SK-N-SH (cell line): Measurements from ENCODE around the gene MTA2. TPM values are rescaled to one million over a fixed set of nuclear protein-coding genes. Genes with fewer than 3 reads are reported as not detected.

Experiments used
- CTCF ChIA-PET: fragments of 300-600, 350-600 bp; formaldehyde crosslinking; extraction: SDS; loops from one replicate; lab custom pipeline; 2021; lab: Yijun Ruan, JAX
- POLR2A ChIA-PET: fragments of 350-600 bp; sonication (Branson Sonifier 250); formaldehyde crosslinking; extraction: SDS; loops from one replicate; lab custom pipeline; 2020; ENCODE audit warnings: antibody characterized with exemption, inconsistent platforms; lab: Yijun Ruan, JAX
- DNase-seq: peaks from one replicate; pipeline ENCODE4 v3.0.0; 2012
- H2AFZ ChIP-seq: fragments of 200-600 bp; sonication (generic); 2 replicates; pipeline ENCODE4 v1.8.1; 2016; ENCODE audit warnings: antibody characterized with exemption, mild to moderate bottlenecking, low read depth
- H3F3A ChIP-seq: fragments of 200-600 bp; sonication (generic); replicated peaks from 2 replicates; pipeline ENCODE3; 2016; ENCODE audit warnings: antibody characterized with exemption, mild to moderate bottlenecking; ENCODE audit not compliant: insufficient read depth
- H3K27ac ChIP-seq, 2 experiments: fragments of 200-500 bp in 1 of 2; fragments of 200-600 bp in 1 of 2; sonication (Bioruptor generic) in 1 of 2; sonication (generic), shearing (Covaris generic) in 1 of 2; 2 replicates each; pipeline versions ENCODE4 v1.5.1 to v1.6.1; 2014 to 2016; ENCODE audit warnings: low read depth in 2 of 2, inconsistent platforms in 1 of 2, low read length in 1 of 2, mild to moderate bottlenecking in 1 of 2, mixed read lengths in 1 of 2
- H3K27me3 ChIP-seq: fragments of 200-600 bp; sonication (generic), shearing (Covaris generic); 2 replicates; pipeline ENCODE4 v1.6.1; 2016; ENCODE audit warnings: mixed run types; ENCODE audit not compliant: insufficient read depth
- H3K36me3 ChIP-seq, 2 experiments: fragments of 200-500 bp in 1 of 2; fragments of 200-600 bp in 1 of 2; sonication (Bioruptor generic) in 1 of 2; sonication (generic) in 1 of 2; replicated peaks in 1 of 2; 2 replicates each; pipeline versions ENCODE3 to v1.5.1; 2014 to 2016; ENCODE audit warnings: low read length in 1 of 2, mild to moderate bottlenecking in 1 of 2; ENCODE audit not compliant: insufficient read depth in 2 of 2, control insufficient read depth in 1 of 2
- H3K4me1 ChIP-seq, 2 experiments: fragments of 200-500 bp in 1 of 2; fragments of 200-600 bp in 1 of 2; sonication (Bioruptor generic) in 1 of 2; sonication (generic), shearing (Covaris generic) in 1 of 2; 2 replicates each; pipeline versions ENCODE4 v1.5.1 to v1.6.1; 2014 to 2016; ENCODE audit warnings: low read depth in 1 of 2, low read length in 1 of 2, mixed run types in 1 of 2; ENCODE audit not compliant: insufficient read depth in 2 of 2, control insufficient read depth in 1 of 2
- H3K4me2 ChIP-seq: fragments of 200-600 bp; sonication (generic), shearing (Covaris generic); 2 replicates; pipeline ENCODE4 v1.6.1; 2017; ENCODE audit warnings: mixed run types
- H3K4me3 ChIP-seq, 2 experiments: fragments of 200-500 bp in 1 of 2; fragments of 200-600 bp in 1 of 2; sonication (Bioruptor generic) in 1 of 2; sonication (generic), shearing (Covaris generic) in 1 of 2; 2 replicates each; pipeline versions ENCODE4 v1.5.1 to v1.8.1; 2014 to 2016; ENCODE audit warnings: low read depth in 2 of 2, inconsistent platforms in 1 of 2, low read length in 1 of 2, mild to moderate bottlenecking in 1 of 2, mixed read lengths in 1 of 2, moderate library complexity in 1 of 2
- H3K79me2 ChIP-seq: fragments of 200-600 bp; sonication (generic); 2 replicates; pipeline ENCODE4 v1.8.1; 2017; ENCODE audit warnings: mild to moderate bottlenecking; ENCODE audit not compliant: insufficient read depth
- H3K9ac ChIP-seq: fragments of 200-600 bp; sonication (generic); 2 replicates; pipeline ENCODE4 v1.6.1; 2017; ENCODE audit warnings: mixed run types
- H3K9me2 ChIP-seq: fragments of 200-600 bp; sonication (generic); 2 replicates; pipeline ENCODE4 v1.6.1; 2017; ENCODE audit warnings: mixed run types
- H3K9me3 ChIP-seq: fragments of 200-600 bp; sonication (generic); 2 replicates; pipeline ENCODE4 v1.6.1; 2017; ENCODE audit warnings: mixed run types, mild to moderate bottlenecking, moderate library complexity
- H4K20me1 ChIP-seq: fragments of 200-600 bp; sonication (generic); 2 replicates; pipeline ENCODE4 v1.6.1; 2017; ENCODE audit warnings: mild to moderate bottlenecking, mixed run types; ENCODE audit not compliant: insufficient read depth
- IRF3 ChIP-seq: fragments of 150-350 bp; IDR thresholded peaks from 2 replicates; pipeline ENCODE4 v1.6.1; 2016; ENCODE audit warnings: mild to moderate bottlenecking, low read depth, low read length
- MEF2A ChIP-seq: IDR thresholded peaks from 2 replicates; pipeline ENCODE4 v1.4.0; 2012; ENCODE audit warnings: low read depth, borderline replicate concordance
- MXI1 ChIP-seq: IDR thresholded peaks from 2 replicates; pipeline ENCODE4 v1.6.1; 2012; ENCODE audit warnings: mild to moderate bottlenecking, low read depth, low read length, improper control_type of control experiment
- RXRA ChIP-seq: IDR thresholded peaks from 2 replicates; pipeline ENCODE4 v1.4.0; 2012; ENCODE audit warnings: low read depth, mild to moderate bottlenecking, borderline replicate concordance
- TCF12 ChIP-seq: IDR thresholded peaks from 2 replicates; pipeline ENCODE4 v1.4.0; 2012
- WGBS: methylation state at CpG from one replicate; pipeline ENCODE4 v1.1.6; 2017; ENCODE audit warnings: low lambda C conversion rate; 5-methylcytosine and 5-hydroxymethylcytosine counted together
- polyA plus RNA-seq, 3 experiments: library from polyadenylated mRNA; depleted of rRNA; stranded (reverse); fragments of >200 nt; gene quantifications; 2 replicates each; pipeline ENCODE4 v1.2.3, GENCODE V29; 2012
- TF ChIP-seq, protein P1 (sequence below): IDR thresholded peaks from 2 replicates; pipeline ENCODE4 v1.4.0; 2012; ENCODE audit warnings: low read depth, borderline replicate concordance

The MTA2 gene
- polyA plus RNA-seq, 1 of the 3 experiments (the other 2 are of a cell fraction) = 18.4 TPM

DNA sequence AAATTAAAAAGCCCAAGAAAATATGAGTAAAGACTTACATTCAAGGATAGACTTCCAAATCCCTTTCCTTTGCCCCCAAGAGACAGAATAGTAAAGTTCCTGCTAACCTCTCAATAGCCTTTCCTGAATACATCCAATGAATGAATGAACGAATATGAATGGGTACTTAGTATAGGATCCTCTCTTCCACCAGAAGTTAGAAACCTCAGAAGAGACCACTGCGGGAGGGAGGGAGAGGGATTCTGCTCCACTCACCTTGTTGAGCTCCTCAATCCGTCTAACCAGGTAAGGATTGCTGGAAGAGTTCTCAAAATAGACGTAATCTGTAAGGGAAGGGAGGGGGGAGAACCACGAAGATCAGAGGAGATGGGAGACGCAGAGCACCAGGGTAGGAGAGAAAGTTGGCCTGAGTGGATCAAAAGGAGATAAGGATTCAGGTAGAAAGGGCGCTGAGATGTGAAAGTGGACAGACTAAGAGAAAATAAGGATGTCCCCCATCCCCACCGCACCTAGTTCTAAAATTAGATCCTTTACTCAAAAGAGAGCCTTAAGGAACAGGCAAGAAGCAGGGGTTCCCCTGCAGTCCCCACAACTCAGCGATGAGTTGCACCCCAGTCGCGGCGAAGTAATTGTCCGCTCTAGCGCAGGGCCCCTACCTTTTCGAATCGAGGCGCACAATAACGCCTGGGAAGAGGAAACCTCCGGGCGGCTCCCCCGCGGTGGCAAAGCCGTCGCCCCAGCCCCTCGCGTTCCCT is 1.1 kb downstream of the MTA2 start:
- DNase-seq = no peak
- peaks cover 12 to 23% of the 10 kb centered on the region in 2 experiments; a peak in 3 of 4 replicates for H3K4me1 ChIP-seq
- TF ChIP-seq TCF12 = no peak
- TF ChIP-seq MXI1 = peak; percentile 9; the same call in 1 of the 2 replicates
- no peak for TF ChIP-seq MEF2A
- TF ChIP-seq, protein P1, sequence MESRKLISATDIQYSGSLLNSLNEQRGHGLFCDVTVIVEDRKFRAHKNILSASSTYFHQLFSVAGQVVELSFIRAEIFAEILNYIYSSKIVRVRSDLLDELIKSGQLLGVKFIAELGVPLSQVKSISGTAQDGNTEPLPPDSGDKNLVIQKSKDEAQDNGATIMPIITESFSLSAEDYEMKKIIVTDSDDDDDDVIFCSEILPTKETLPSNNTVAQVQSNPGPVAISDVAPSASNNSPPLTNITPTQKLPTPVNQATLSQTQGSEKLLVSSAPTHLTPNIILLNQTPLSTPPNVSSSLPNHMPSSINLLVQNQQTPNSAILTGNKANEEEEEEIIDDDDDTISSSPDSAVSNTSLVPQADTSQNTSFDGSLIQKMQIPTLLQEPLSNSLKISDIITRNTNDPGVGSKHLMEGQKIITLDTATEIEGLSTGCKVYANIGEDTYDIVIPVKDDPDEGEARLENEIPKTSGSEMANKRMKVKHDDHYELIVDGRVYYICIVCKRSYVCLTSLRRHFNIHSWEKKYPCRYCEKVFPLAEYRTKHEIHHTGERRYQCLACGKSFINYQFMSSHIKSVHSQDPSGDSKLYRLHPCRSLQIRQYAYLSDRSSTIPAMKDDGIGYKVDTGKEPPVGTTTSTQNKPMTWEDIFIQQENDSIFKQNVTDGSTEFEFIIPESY = no peak
- TF ChIP-seq IRF3 = no peak
- TF ChIP-seq, all 33 proteins: peak for 1
- CTCF ChIA-PET = interaction anchor here (2.2 to 3.2 kb wide), 2 partner anchors 8 to 12 kb away, joined by 11 to 23 read pairs; partner anchors contain the start of genes EML3, ROM1 and TUT1
- Histone ChIP-seq H3K4me2 (peak overlapping the region; percentile 95), H2AFZ (no peak overlapping the region), H3K36me3 (peaks cover 40 to 43% of the 10 kb centered on the region in 2 experiments), H3K9me2 (no peaks in the 10 kb centered on the region), H3F3A (peaks cover 25% of the 10 kb centered on the region), H3K27me3 (no peaks in the 10 kb centered on the region), H3K79me2 (peaks cover 55% of the 10 kb centered on the region), H3K9ac (peak overlapping the region; percentile 99), H3K4me3 (peak overlapping the region; percentile 70 to 96), H4K20me1 (no peaks in the 10 kb centered on the region), H3K9me3 (no peaks in the 10 kb centered on the region), H3K27ac (peak overlapping the region; percentile 87 to 93)
- POLR2A ChIA-PET = interaction anchor here (1.5 to 4.2 kb wide), 4 partner anchors 9 to 65 kb away, joined by 5 to 59 read pairs (median 18); partner anchors contain the start of genes C11orf98, CSKMT, EEF1G and EML3
- WGBS = 1% methylated on average over 18 of the region's 26 CpGs

GRCh38 chr11:62599901-62600300 is 1.8 kb downstream of the MTA2 start:
- CTCF ChIA-PET = interaction anchor here (0.7 to 3.2 kb wide), 3 partner anchors 8 to 205 kb away, joined by 4 to 23 read pairs (median 11); partner anchors contain the start of genes EML3, ROM1 and TUT1
- H3K9ac ChIP-seq = peak overlapping the region; percentile 99
- no peak for DNase-seq
- TF ChIP-seq MXI1 (peak; percentile 31; the same call in 1 of the 2 replicates), RXRA (no peak)
- TF ChIP-seq, all 33 proteins: peak for 1
- H3K36me3 ChIP-seq = peaks cover 43 to 44% of the 10 kb centered on the region in 2 experiments
- POLR2A ChIA-PET = interaction anchor here (1.0 to 4.2 kb wide), 7 partner anchors 8 to 154 kb away, joined by 3 to 59 read pairs (median 4); partner anchors contain the start of genes C11orf98, CSKMT, INTS5 and TUT1
- H3K9me3 ChIP-seq = no peaks in the 10 kb centered on the region
- H4K20me1 ChIP-seq = no peaks in the 10 kb centered on the region
- 26% methylated on average over 5 of the region's 5 CpGs for WGBS
- no peaks in the 10 kb centered on the region for H3K27me3 ChIP-seq
- peak overlapping the region; percentile 95 for H3K4me2 ChIP-seq
- peaks cover 55% of the 10 kb centered on the region for H3K79me2 ChIP-seq
- H2AFZ ChIP-seq = no peak overlapping the region
- H3K9me2 ChIP-seq = no peaks in the 10 kb centered on the region
- peaks cover 12 to 23% of the 10 kb centered on the region in 2 experiments; a peak in 3 of 4 replicates for H3K4me1 ChIP-seq
- H3K27ac ChIP-seq = peak overlapping the region; percentile 87 to 93
- peaks cover 26% of the 10 kb centered on the region for H3F3A ChIP-seq
- H3K4me3 ChIP-seq = peak overlapping the region; percentile 70 to 96
